ENCODE data around the gene TPM1.
"Not testable (repeated sequence)": the region's sequence is repeated elsewhere in the genome, so short reads cannot be mapped to it uniquely, and the experiment has no call there.

The TPM1 gene

GRCh38 chr15:63041974-63042876 lies at the start of gene TPM1:
TSS of gene TPM1 (plus strand) at chr15:63042747. CDS start at chr15:63042830, 83 bp downstream.
- peak; percentile 86 for DNase-seq

- DNase-seq: no peak
Measured at GRCh38 chr15:62993066-62993465, 49.5 kb upstream of the TPM1 start.

- not testable (repeated sequence) for DNase-seq
Measured at GRCh38 chr15:62993632-62994031, 48.9 kb upstream of the TPM1 start.

DNA sequence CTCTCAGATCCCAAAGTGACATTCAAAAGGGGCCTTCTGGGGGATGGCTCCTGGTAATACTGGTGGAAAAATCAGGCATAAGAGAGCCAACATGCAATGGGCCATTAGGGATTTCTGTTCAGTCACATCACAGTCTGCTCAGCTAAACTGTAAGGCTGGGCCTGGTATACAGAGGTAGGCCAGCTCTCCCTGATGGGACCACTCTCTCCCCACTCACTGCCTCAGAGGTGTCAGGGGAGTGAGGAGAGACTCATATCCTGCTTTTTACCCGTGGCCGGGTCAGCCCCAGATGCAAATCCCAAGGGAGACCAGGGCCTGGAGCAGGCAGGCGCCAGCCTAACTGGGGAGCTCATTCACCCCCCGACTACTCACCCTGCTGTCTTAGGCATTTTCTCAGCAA lies 48.1 kb upstream of the TPM1 start:
- no peak for DNase-seq

DNA sequence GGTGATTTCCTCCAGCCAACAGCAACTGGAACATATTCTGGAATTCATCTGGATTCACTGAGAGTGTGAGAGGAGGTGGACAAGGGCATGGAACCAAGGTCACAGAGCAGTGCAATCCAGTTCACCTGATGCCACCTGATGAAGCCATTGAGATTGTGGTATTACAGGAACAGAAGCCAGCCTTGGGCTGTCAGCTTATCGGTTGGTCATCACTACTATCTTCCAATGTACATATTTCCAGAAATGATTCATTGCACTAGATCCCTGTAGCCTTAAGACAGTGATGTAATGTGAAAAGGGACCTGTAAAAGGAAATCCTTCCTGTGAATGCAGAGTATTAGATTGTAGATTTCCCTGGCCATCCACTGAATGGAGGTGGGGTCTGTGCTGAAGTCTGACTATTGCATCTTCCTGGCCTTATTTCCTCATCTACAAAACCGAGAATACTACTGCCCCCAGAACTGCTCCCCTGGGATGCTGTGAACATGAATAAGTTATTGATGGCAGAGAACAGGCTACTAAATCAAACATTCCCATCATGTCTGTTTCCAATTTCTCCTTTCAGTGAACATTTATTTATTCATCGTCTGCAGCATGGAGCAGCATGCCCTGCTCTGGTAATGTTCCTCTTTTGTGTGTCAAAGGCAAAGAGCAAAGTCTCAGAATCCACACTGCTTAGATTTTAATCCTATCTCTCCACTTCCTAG lies 47.4 kb upstream of the TPM1 start:
- peak; percentile 51 for DNase-seq

GRCh38 chr15:62997441-62997840 lies 45.1 kb upstream of the TPM1 start:
- DNase-seq: no peak

DNA sequence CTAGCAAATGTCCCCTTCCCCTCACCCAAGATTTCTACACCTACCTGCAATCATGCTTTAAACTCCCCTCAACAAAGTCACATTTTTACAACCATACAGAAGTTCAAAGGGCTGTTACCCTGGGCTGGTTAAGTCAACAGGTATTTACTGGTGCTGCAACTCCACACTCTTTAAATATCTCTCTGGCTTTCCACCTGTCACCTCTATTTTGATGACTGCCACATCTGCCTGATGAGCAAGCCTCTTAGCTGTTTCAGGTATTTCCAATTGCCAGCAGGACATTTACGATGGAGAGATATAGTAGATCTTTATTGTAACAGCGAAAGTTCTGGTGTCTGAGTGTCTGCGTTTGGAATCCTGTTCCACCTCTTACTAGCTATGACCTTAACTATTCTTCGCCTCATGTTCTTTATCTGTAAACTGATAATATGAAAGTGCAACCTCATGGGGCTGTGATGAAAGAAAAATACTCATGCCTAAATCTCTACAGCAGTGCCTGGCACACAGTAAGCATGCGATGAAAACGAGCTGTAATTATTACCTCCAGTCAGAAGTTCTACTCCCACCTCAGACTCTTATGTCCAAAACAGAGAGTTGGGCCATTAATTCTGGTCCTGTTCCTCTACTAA lies 44.2 kb upstream of the TPM1 start:
- no peak for DNase-seq

DNA sequence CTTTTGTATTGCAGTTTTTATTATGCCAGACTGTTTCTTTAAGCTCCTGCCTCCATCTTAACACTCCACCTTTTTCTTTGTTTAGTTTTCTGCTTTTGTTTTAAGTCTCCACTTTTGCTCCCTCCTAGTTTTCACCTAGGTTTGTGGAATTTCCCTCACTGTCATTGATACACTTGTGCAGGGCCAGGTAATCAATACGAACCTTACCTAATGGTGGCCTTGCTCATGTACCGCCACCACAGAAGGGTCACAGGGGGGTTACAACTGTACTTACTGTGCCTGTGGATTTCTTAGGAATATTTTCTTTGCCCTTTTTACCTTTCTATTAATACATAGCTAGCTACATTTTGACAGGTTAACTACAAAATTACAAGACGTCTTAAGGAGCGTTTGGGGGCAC lies 43.4 kb upstream of the TPM1 start:
- no peak for DNase-seq

GRCh38 chr15:62999923-63000561 lies 42.5 kb upstream of the TPM1 start:
- peak; percentile 45 for DNase-seq

DNA sequence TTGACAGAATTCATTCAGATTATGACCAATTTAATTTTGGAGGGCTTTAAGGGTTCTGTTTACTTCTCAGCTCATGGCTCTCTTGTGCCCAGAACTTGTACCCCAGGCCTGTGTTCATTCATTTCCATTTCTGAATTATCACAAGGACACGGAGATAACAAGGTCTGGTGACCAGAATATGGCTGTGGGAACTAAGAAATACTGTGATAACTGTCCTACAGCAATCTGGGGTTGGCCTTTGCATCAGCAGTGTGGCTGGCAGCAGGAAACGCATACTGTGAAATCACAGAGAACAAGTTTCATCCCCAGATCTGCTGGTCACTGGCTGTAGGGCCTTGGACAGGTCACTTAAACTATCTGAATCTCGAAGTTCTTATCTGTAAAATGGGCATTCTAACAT lies 41.8 kb upstream of the TPM1 start:
- DNase-seq: no peak

GRCh38 chr15:63004211-63004610 lies 38.3 kb upstream of the TPM1 start:
- DNase-seq: no peak

DNA sequence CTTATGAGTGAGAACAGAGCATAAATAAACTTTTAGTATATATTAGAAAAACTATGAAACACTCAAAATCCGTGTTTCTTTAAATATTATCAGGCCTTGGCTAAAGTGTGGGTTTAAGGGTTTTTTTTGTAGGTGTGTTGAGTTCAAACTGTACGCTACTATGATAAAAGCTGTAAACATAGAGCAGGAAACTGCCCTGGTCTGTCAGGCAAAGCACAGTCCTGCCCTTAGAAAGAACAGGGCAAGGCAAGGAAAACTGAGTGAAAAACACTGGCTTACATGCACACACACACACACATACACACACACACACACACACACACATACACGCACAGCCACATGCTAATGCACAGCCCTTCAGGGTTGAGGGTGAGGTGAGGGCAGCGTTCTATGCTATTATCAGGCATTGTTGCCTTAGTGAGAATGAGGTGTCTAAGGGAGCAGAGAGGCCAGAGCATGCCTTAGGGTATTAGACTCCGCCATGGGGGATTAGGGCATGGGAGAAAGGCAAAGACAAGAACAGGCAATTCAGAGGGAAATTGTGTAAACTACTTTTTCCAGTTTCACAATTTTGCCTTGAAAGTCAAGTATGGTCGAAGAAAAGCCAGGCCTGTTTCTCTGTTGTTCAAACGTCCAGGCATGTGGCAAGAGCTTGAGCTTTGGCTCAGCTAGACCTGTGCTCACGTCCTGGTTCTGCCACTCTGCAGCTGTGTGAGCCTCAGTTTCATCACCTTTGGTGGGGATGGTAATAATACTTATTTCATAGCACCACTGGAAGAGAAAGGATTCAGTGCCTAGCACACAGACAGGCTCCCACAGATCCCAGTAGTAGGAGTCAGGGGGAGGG lies 36.3 kb upstream of the TPM1 start:
- no peak for DNase-seq

- no peak for DNase-seq
Measured at GRCh38 chr15:63008333-63009049, 34.1 kb upstream of the TPM1 start.

DNA sequence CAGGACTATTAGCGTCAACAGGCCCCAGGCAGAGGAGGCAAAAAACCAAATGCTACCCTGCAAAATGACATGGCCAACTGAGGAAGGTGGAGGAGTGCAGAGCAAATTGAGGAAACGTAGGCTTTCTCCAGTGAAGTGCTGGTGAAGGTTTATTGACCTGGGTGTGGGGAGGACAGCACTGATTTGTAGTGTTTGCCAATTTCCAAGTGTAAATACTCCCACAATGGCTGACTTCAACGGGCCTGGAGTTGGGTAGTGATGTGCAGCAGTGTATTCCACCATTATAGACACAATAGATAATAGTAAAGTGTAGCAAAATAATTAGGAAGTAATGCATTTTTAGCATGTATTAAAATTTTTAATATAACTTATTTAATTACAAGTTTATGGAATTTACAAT lies 32.2 kb upstream of the TPM1 start:
- DNase-seq: no peak

- DNase-seq: no peak
Measured at GRCh38 chr15:63010920-63011693, 31.4 kb upstream of the TPM1 start.

- DNase-seq: no peak
Measured at GRCh38 chr15:63012444-63012843, 30.1 kb upstream of the TPM1 start.

DNA sequence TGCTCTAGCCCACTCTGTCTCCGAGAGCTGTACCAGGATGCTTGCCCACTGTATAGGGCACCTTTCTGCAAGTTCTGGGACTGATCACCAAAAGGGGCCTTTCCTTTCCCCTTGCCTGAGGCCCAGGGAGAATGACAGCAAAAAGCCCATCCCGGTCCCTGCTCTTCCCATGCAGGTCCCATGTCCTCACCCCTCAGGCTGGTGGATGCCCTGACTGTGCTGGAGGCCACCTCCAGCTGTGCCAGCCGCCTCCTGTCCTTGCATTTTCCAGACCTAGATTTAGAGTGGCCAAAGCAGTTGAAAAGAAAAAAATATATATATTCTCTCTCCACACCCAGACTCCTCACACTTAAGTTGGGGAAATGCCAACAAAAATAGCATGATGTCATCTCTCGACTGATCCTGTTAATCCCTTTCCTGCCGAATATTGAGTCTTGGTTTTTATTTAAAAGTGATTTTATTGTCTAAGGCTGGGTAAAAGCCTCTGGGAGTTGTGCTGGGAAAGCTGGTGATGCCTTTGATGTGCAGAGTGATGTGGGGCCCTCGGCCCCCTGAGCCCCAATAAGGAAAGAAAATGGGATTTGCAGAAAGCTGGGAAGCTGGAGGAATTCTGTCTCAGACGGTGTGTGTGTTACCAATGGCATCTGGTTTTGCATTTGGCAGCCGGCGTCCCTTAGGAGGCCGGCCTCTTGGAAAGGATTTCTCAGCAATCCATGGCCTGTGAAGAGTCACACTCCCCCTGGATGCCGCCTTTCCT lies 29.3 kb upstream of the TPM1 start:
- peak; percentile 45 for DNase-seq

GRCh38 chr15:63014578-63014977 lies 28.0 kb upstream of the TPM1 start:
- no peak for DNase-seq

GRCh38 chr15:63015618-63016017 lies 26.9 kb upstream of the TPM1 start:
- peak; percentile 66 for DNase-seq

DNA sequence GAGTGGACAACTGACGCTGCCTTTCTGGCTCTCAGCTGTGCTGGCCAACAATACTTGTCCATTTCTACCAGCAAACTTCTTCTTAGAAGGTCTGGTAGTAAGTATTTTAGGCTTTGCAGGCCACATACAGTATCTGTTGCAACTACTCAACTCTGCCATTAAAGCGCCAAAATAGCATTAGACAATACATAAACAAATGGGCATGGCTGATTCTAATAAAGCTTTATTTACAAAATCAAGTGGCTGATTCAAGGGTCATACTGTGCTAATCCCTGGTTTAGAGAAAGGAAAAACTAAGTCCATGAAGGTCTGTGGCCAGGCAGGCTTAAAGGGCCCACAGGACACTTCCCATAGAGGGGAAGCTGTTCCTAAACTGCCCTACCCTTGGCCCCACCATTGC lies 26.3 kb upstream of the TPM1 start:
- no peak for DNase-seq

All from kidney glomerular epithelial cell (primary cell).